Measurements from ENCODE around the gene NUAK1. TPM values are rescaled to one million over a fixed set of nuclear protein-coding genes. Genes with fewer than 3 reads are reported as not detected.

NUAK1 gene
- total RNA-seq (2014; rRNA removed; shearing (Covaris generic)) (29.6 and 45.7 TPM in 2 replicates), polyA plus RNA-seq (2016; fragmentation: Nextera tagmentation; extraction: Ambion mirVana) (11.1 and 13.4 TPM in 2 replicates)

DNA sequence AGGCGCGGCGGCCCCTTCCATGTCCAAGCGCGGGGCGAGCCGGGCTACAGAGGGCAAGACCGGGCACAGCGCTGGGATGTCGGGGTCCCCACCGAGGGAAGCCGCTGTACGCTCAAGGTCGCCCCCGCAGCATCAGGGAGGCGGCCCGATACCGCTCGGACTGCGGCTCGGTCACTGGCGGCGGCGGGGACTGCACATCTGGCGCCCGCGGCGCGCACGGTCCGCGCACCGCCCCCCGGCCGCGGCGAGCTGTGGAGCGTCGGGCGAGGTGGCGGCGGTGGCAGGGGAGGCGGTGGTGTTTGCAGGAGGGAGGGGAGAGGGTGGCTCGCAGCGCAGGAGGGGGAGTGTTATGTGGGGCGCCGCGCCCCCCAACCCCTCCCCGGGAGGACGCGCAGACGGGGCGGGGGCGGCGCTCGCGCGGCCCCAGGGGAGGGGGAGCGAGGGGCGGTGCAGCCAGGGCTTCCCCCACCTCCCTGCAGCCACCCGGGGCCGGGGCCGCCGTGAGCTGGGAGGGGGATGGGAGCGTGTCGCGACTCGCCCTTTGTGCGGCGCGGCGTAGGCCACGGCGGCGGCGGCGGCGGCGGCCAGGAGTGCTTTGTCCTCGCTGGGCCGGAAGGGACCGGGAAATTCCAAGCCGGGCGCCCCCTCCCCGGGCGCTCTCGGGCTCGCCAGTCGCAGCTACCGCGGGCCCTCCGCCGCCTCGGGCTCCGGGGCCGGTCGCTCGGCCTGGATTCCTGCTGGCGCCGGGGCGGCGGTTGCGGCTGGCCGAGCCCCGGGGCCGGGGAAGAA is at the start of gene NUAK1:
Gene NUAK1, minus strand, starts transcription at position 322 of the 789 bp plus-strand sequence. Its CDS starts 301 bp downstream, at position 21.
- TF ChIP-seq EZH2 (IDR thresholded peaks at IDR 0.05; ENCODE audit: insufficient read depth, poor library complexity, severe bottlenecking) (no peak), EZH2phosphoT487 (IDR thresholded peaks at IDR 0.05; ENCODE audit: insufficient read depth, low read depth) (no peak)
- in situ Hi-C loops (cut with MboI): loop anchor here (5.0 kb wide), 1 partner anchor 432 kb away; no protein-coding TSS in a partner anchor

GRCh38 chr12:106188256-106188655 is 49.5 kb upstream of the NUAK1 start:
- Histone ChIP-seq H3K9me2 (ENCODE audit: insufficient read depth) (no peaks in the 10 kb centered on the region), H3K4me2 (ENCODE audit: unreplicated experiment) (no peak overlapping the region), H3K36me3 (ENCODE audit: low read depth) (no peaks in the 10 kb centered on the region), H3K27ac (no peak overlapping the region), H3F3A (ENCODE audit: insufficient read depth) (no peaks in the 10 kb centered on the region), H2AFZ (no peak overlapping the region), H3K9ac (no peak overlapping the region), H3K27me3 (replicated peaks; ENCODE audit: insufficient read depth) (no peaks in the 10 kb centered on the region), H3K9me3 (ENCODE audit: low read depth) (no peaks in the 10 kb centered on the region), H3K79me2 (ENCODE audit: insufficient read depth) (no peaks in the 10 kb centered on the region), H4K20me1 (ENCODE audit: insufficient read depth) (no peaks in the 10 kb centered on the region), H3K4me3 (no peak overlapping the region), H3K4me1 (ENCODE audit: insufficient read depth) (peaks cover under 1% of the 10 kb centered on the region; the same call in 1 of the 2 replicates)
- 44 to 57% methylated on average over 8 to 9 of the region's 10 CpGs for WGBS, 2 experiments (ENCODE audit: low coverage in 1 of 2, low lambda C conversion rate in 2 of 2, missing lambda C conversion rate in 2 of 2)
- DNase-seq: no peak
- in situ Hi-C loops (cut with MboI): no loop called here
- TF ChIP-seq EZH2phosphoT487 (IDR thresholded peaks at IDR 0.05; ENCODE audit: insufficient read depth, low read depth) (no peak), EZH2 (IDR thresholded peaks at IDR 0.05; ENCODE audit: insufficient read depth, poor library complexity, severe bottlenecking) (no peak)

More for the DNA sequence above, at the start of gene NUAK1:
- no peaks in the 10 kb centered on the region for H3K36me3 ChIP-seq (ENCODE audit: low read depth)
- H3K9me3 ChIP-seq (ENCODE audit: low read depth): no peaks in the 10 kb centered on the region
- H3K4me3 ChIP-seq: peak within 1 kb of the TSS; percentile 88
- H3K27ac ChIP-seq: peak within 1 kb of the TSS; percentile 89
- peak within 1 kb of the TSS; percentile 97 for H3K9ac ChIP-seq
- H4K20me1 ChIP-seq (ENCODE audit: insufficient read depth): no peaks in the 10 kb centered on the region; the same call in 1 of the 2 replicates
- no peaks in the 10 kb centered on the region for H3K27me3 ChIP-seq (replicated peaks; ENCODE audit: insufficient read depth)
- peaks cover 33% of the 10 kb centered on the region for H3F3A ChIP-seq (ENCODE audit: insufficient read depth)
- H2AFZ ChIP-seq: peak within 1 kb of the TSS; percentile 82
- WGBS, 2 experiments (ENCODE audit: low coverage in 1 of 2, low lambda C conversion rate in 2 of 2, missing lambda C conversion rate in 2 of 2): 1 to 2% methylated on average over 41 to 52 of the region's 106 CpGs
- peaks cover 40% of the 10 kb centered on the region for H3K4me1 ChIP-seq (ENCODE audit: insufficient read depth)
- H3K79me2 ChIP-seq (ENCODE audit: insufficient read depth): peaks cover 90% of the 10 kb centered on the region
- peak; percentile 83 for DNase-seq
- peak within 1 kb of the TSS; percentile 98 for H3K4me2 ChIP-seq (ENCODE audit: unreplicated experiment)
- no peaks in the 10 kb centered on the region for H3K9me2 ChIP-seq (ENCODE audit: insufficient read depth)

GRCh38 chr12:106187842-106188241 is 49.1 kb upstream of the NUAK1 start:
- no peak for DNase-seq
- H3K4me1 ChIP-seq (ENCODE audit: insufficient read depth): no peaks in the 10 kb centered on the region
- no peak overlapping the region for H2AFZ ChIP-seq
- H3K9me3 ChIP-seq (ENCODE audit: low read depth): no peaks in the 10 kb centered on the region
- no peaks in the 10 kb centered on the region for H3K79me2 ChIP-seq (ENCODE audit: insufficient read depth)
- no peaks in the 10 kb centered on the region for H4K20me1 ChIP-seq (ENCODE audit: insufficient read depth)
- H3K9me2 ChIP-seq (ENCODE audit: insufficient read depth): no peaks in the 10 kb centered on the region
- H3K4me3 ChIP-seq: no peak overlapping the region
- TF ChIP-seq EZH2phosphoT487 (IDR thresholded peaks at IDR 0.05; ENCODE audit: insufficient read depth, low read depth): no peak
- TF ChIP-seq EZH2 (IDR thresholded peaks at IDR 0.05; ENCODE audit: insufficient read depth, poor library complexity, severe bottlenecking): no peak
- no peaks in the 10 kb centered on the region for H3K27me3 ChIP-seq (replicated peaks; ENCODE audit: insufficient read depth)
- H3K36me3 ChIP-seq (ENCODE audit: low read depth): no peaks in the 10 kb centered on the region
- H3K27ac ChIP-seq: no peak overlapping the region
- in situ Hi-C loops (cut with MboI): no loop called here
- H3K4me2 ChIP-seq (ENCODE audit: unreplicated experiment): no peak overlapping the region
- no peaks in the 10 kb centered on the region for H3F3A ChIP-seq (ENCODE audit: insufficient read depth)
- WGBS, 2 experiments (ENCODE audit: low coverage in 1 of 2, low lambda C conversion rate in 2 of 2, missing lambda C conversion rate in 2 of 2): 87 to 100% methylated on average over 1 of the region's 1 CpG
- no peak overlapping the region for H3K9ac ChIP-seq

GRCh38 chr12:106187155-106187789 is 48.5 kb upstream of the NUAK1 start:
- no peaks in the 10 kb centered on the region for H3K27me3 ChIP-seq (replicated peaks; ENCODE audit: insufficient read depth)
- no peaks in the 10 kb centered on the region for H3K9me3 ChIP-seq (ENCODE audit: low read depth)
- no peak overlapping the region for H3K4me3 ChIP-seq
- WGBS, 2 experiments (ENCODE audit: low coverage in 1 of 2, low lambda C conversion rate in 2 of 2, missing lambda C conversion rate in 2 of 2): 69 to 80% methylated on average over 6 of the region's 6 CpGs
- H2AFZ ChIP-seq: no peak overlapping the region
- H4K20me1 ChIP-seq (ENCODE audit: insufficient read depth): no peaks in the 10 kb centered on the region
- in situ Hi-C loops (cut with MboI): no loop called here
- no peak overlapping the region for H3K4me2 ChIP-seq (ENCODE audit: unreplicated experiment)
- no peaks in the 10 kb centered on the region for H3F3A ChIP-seq (ENCODE audit: insufficient read depth)
- no peak overlapping the region for H3K9ac ChIP-seq
- H3K79me2 ChIP-seq (ENCODE audit: insufficient read depth): no peaks in the 10 kb centered on the region
- H3K27ac ChIP-seq: no peak overlapping the region
- no peak for DNase-seq
- no peaks in the 10 kb centered on the region for H3K9me2 ChIP-seq (ENCODE audit: insufficient read depth)
- no peaks in the 10 kb centered on the region for H3K4me1 ChIP-seq (ENCODE audit: insufficient read depth)
- TF ChIP-seq EZH2phosphoT487 (IDR thresholded peaks at IDR 0.05; ENCODE audit: insufficient read depth, low read depth) (no peak), EZH2 (IDR thresholded peaks at IDR 0.05; ENCODE audit: insufficient read depth, poor library complexity, severe bottlenecking) (no peak)
- no peaks in the 10 kb centered on the region for H3K36me3 ChIP-seq (ENCODE audit: low read depth)

Data from GM23248 (cell line).